Measurements from ENCODE around the gene NOXO1. TPM values are rescaled to one million over a fixed set of nuclear protein-coding genes. Genes with fewer than 3 reads are reported as not detected.

The NOXO1 gene
- total and polyA plus RNA-seq, 10 of the 15 experiments (the other 5 are each of a cell fraction or from before 2014, with no cell fraction given): 0.09 to 0.76 (median 0.26) TPM; not detected in 4

DNA sequence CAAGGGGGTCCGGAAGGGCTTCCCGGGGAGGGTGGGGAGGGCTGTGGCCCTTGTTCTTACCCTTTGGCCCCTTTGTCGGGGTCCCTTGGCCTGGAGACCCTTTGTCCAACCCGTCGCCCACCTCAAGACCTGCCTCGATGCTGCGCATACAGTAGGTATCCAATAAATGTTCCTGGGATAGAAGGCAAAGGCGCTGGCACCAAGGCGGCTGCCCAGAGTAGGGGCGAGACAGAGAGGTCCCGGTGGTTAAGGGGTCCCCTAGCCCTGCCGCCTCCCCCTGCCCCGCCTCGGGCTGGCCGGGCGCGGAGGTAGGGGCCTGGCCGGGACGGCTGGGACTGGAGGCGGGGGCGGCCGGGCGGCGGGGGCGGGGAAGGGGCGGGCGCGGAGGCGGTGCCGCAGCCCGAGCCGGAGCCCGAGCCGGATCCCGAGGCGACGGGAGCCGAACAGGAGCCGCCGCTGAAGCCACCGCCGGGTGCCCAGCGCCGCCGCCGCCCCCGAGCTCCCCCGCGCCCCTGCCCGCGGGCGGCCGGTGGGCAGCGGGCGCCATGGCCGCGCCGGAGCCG lies 45.3 kb upstream of the NOXO1 start, which contains the start of gene NHERF2:
NHERF2 (plus strand) TSS at position 442 of the 563 bp plus-strand sequence; CDS start at position 546, 104 bp downstream.
- ATAC-seq (no peak), FAIRE-seq (no peak), DNase-seq (ENCODE audit: low read depth, low spot score) (no peak)
- POLR2A ChIA-PET: no interaction called here
- Histone ChIP-seq H3K27me3 (replicated peaks in 1 of 2; ENCODE audit: control insufficient read depth in 2 of 2, insufficient read depth in 2 of 2, low read length in 1 of 2) (peaks cover 11 to 13% of the 10 kb centered on the region in 2 experiments), H3K79me2 (ENCODE audit: control insufficient read depth, insufficient read depth, low read length) (no peaks in the 10 kb centered on the region), H2AFZ (ENCODE audit: control insufficient read depth, low read depth, low read length) (no peak within 1 kb of the TSS), H4K20me1 (ENCODE audit: control insufficient read depth, insufficient read depth) (peaks cover 5% of the 10 kb centered on the region; the same call in 1 of the 2 replicates), H3K4me2 (ENCODE audit: control insufficient read depth, insufficient read depth) (peak within 1 kb of the TSS; percentile 9; the same call in 1 of the 2 replicates), H3K9ac (ENCODE audit: control insufficient read depth, insufficient read depth, low read length) (no peak within 1 kb of the TSS), H3K9me3 (replicated peaks; ENCODE audit: control insufficient read depth, insufficient read depth, low read length) (no peaks in the 10 kb centered on the region), H3K4me1 (ENCODE audit: control insufficient read depth, insufficient read depth, low read length) (peaks cover 7% of the 10 kb centered on the region), H3K27ac (ENCODE audit: control insufficient read depth, insufficient read depth) (no peak within 1 kb of the TSS), H3K4me3 (no peak within 1 kb of the TSS; the same call in 1 of the 2 replicates), H3K36me3 (ENCODE audit: control insufficient read depth in 2 of 2, insufficient read depth in 2 of 2, low read length in 1 of 2) (no peaks in the 10 kb centered on the region)
- SMC1A ChIA-PET (ENCODE audit: uncharacterized antibody, unreplicated experiment): no interaction called here
- CTCF ChIA-PET: no interaction called here
- 0 out of 3 replicates have a peak, but pooled peaks of 1 of the 2 experiments have one; percentile 34 for TF ChIP-seq EGR1 (IDR thresholded peaks at IDR 0.05; ENCODE audit: borderline replicate concordance in 1 of 2, low read depth in 2 of 2, low read length in 2 of 2)
- TF ChIP-seq, protein P1, sequence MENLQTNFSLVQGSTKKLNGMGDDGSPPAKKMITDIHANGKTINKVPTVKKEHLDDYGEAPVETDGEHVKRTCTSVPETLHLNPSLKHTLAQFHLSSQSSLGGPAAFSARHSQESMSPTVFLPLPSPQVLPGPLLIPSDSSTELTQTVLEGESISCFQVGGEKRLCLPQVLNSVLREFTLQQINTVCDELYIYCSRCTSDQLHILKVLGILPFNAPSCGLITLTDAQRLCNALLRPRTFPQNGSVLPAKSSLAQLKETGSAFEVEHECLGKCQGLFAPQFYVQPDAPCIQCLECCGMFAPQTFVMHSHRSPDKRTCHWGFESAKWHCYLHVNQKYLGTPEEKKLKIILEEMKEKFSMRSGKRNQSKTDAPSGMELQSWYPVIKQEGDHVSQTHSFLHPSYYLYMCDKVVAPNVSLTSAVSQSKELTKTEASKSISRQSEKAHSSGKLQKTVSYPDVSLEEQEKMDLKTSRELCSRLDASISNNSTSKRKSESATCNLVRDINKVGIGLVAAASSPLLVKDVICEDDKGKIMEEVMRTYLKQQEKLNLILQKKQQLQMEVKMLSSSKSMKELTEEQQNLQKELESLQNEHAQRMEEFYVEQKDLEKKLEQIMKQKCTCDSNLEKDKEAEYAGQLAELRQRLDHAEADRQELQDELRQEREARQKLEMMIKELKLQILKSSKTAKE (IDR thresholded peaks at IDR 0.05; ENCODE audit: low read depth, poor library complexity, severe bottlenecking): no peak
- no TSS peak for BruUV-seq (replicated peaks)
- intact Hi-C loops (cut with micrococcal nuclease; ENCODE audit: unreplicated experiment) (no loop called here), in situ Hi-C loops (cut with MboI) (no loop called here)
- RAD21 ChIA-PET (ENCODE audit: unreplicated experiment): no interaction called here
- 26% methylated on average over 14 of the region's 59 CpGs for WGBS (ENCODE audit: insufficient coverage, insufficient replicate concordance, low lambda C conversion rate, missing lambda C conversion rate)

Measured in GM12878 (cell line).